SHP77 treated with DMSO at 0.1 percent for 48 hours (cell line): ENCODE results near the gene MGAT4B.

Experiments
- DNase-seq: peaks from one replicate; lab custom pipeline; 2025; lab: John Stamatoyannopoulos, UW

MGAT4B gene

DNA sequence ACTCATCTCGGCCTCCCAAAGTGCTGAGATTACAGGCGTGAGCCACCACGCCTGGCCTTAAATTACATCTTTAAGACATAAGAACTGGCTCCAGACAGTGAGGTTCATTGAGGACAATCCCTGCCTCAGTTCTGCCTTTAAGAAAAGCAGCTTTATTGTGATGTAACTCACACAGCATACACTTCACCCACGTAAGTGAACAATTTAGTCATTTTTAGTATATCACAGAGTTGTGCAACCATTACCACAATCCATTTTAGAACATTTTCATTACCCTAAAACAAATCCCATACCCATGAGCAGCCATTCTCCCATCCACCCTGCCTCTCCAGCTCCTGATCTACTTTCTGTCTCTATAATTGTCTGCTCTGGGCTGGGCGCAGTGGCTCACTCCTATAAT lies 36.9 kb downstream of the MGAT4B start:
- DNase-seq = no peak

DNA sequence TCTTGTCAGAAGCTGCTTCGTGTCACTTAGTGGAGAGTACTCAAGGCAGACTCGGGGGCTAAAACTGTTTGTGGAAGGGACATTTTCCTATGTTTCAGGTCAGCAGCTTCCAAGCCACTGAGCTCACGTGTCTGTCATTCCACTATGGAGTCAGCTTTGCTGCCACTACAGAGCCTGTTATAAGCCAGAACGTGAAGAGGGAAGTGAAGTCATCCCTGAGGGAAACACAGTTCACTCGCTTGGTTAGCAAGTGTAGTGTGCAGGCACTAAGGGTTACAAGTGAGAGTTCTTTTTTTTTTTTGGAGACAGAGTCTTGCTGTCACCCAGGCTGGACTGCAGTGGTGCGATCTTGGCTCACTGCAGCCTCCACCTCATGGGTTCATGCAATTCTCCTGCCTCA lies 37.4 kb downstream of the MGAT4B start:
- DNase-seq = no peak

DNA sequence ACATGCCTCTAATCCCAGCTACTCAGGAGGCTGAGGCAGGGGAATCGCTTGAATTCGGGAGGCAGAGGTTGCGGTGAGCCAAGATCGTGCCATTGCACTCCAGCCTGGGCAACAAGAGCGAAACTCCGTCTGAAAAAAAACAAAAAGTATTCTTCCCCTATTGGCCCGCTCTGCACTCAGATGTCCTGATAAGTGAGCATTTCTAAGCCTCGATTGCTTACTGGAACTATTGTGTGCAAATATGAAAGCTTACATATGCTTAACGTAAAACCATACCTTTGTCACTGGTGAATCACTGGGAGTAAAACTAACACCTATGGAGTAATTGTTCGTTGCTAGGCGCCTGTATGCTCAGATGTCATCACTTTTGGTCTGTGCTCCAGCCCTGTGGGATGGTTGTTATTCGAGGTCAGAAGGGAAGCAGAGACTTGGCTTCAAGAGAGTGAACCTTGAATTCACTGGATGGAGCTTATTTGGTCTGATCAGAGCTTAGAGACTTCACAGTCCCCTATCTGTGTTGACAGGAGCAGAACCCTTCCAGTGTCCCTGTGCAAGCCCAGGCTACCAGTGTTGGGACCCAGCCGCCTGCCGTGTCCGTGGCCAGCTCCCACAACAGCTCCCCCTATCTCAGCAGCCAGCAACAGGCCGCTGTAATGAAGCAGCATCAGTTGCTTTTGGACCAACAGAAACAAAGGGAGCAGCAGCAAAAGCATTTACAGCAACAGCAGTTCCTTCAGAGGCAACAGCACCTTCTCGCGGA lies 38.2 kb downstream of the MGAT4B start:
- no peak for DNase-seq

DNA sequence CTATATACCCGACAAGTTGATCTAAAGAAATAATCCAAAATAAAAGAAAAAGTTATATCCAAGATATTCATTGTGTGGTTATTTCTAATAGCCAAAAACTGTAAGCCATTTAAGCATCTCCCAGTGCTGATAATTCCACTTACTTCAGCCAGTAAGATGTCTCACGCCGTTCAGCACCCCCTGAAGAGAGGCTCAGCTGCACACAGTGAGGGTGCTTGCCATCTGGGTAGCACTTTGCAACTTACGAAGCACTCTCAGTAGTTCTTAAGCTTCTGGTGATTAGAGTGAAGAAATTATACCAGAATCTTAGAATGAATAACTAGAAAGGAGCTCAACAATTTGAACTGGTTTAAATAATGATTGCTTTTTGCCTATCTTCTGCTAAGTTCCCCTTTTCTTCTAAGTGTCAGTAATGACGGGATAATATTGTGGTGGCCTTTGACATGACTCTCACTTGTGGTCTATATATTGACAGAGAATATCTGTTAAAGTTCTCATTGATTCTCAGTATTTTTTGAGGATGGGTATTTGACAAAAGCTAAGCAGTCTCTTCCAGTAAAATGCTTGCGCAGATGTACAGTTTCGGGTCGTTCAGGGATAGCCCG lies 39.1 kb downstream of the MGAT4B start:
- DNase-seq = no peak

DNA sequence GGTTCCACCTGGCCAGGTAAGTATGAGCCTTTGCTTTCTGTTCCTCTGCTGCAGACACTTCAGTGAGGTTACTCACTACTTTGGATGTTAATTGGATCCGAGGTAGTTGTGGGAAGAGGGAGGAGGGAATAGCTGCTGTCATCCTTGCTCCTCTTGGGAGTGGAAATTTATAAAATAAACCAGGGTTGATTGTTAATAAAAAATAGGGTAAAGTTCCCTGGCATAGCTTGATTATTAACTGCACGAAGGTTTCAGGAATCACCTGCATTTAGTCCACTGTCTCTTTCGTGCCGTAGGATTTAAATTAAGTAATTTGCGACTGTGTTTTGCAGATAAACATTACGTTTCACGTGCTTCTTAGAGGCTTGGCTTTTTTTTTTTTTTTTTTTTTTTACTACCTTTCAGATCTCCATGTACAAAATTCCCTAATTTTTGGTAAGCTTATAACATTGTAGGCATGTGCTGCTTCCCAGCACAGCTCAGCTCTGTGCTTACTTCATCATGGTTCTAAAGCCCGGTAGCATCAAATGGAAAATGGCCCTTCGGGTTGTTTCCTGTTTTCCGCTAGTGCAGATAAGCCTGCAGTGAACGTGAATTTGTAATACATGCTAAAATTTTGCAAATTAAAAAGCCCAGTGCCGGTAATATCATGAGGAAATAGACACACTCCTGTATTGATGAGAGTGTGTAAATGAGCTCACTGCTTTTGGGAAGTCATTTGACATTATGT lies 39.8 kb downstream of the MGAT4B start:
- DNase-seq = no peak

DNA sequence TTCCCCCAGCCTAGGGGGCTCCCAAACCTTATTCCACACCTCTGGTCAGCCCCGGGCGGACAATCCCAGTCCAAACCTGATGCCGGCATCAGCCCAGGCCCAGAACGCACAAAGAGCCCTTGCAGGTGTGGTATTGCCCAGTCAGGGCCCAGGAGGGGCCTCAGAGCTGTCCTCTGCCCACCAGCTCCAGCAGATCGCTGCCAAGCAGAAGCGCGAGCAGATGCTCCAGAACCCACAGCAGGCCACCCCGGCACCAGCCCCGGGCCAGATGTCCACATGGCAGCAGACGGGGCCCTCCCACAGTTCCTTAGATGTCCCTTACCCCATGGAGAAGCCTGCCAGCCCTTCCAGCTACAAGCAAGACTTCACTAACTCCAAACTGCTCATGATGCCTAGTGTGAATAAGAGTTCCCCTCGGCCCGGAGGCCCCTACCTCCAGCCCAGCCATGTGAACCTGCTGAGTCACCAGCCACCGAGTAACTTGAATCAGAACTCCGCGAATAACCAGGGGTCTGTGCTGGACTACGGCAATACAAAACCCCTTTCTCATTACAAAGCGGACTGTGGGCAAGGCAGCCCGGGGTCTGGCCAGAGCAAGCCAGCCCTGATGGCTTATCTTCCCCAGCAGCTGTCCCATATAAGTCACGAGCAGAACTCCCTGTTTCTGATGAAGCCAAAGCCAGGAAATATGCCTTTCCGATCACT lies 40.5 kb downstream of the MGAT4B start:
- no peak for DNase-seq

DNA sequence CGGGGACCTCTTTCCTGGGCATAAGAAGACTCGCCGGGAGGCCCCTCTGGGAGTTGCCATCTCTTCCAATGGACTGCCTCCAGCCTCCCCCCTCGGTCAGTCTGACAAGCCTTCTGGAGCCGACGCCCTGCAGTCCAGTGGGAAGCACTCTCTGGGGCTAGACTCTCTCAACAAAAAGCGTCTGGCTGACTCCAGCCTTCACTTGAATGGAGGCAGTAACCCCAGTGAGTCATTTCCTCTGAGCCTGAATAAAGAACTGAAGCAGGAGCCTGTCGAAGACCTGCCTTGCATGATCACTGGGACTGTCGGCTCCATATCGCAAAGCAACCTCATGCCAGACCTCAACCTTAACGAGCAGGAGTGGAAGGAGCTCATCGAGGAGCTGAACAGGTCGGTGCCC lies 41.3 kb downstream of the MGAT4B start:
- no peak for DNase-seq

DNA sequence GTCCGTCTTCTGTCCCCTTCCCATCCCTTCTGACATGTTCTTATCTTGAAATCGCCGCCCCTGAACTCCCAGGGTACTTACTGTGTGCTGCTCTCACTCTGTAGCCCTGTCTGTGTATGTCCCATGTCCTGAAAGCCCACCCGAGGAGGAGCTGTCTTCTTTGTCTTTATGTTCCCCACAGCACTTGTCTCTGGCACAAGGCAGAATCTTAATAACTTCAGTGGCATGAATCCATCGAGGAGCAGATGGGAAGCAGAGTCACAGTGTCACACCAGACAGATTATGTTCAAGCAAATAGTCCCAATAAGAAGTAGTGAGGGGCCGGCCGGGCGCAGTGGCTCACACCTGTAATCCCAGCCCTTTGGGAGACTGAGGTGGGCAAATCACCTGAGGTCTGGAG lies 42.6 kb downstream of the MGAT4B start:
- no peak for DNase-seq

DNA sequence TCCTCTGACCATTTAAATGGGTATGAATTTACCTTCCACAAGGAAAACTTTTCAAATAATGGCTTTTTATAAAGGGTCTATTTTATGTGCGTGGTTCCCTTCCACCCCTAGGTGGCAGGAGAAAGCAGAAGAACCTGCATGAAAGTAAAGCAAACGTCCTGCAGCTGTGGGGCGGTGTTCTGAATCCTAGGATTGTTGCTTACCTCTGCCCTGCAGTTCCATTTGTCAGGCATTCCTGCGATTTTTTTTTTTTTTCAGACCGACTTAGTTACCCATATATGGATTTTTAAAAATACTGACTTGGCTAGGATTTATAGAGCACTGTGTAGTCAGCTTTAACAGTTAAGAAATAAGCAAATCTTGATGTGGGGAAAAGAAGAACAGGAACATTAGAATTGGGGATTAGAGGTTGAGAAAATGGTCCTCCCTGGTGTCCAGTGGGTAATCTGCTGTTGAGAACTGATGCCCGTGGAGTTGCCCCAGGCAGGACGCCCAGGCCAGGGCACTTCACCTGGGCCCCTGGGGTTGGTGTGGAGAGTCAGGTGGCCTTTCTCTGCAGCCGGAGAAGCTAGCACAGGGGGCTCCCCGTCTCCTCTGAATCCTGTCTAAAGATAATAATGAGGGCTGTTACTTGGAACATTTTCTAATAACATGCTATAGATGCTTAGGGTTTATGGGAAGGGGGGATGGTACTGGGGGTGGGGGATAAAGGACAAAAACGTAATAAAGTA lies 43.3 kb downstream of the MGAT4B start:
- DNase-seq = peak; percentile 41

DNA sequence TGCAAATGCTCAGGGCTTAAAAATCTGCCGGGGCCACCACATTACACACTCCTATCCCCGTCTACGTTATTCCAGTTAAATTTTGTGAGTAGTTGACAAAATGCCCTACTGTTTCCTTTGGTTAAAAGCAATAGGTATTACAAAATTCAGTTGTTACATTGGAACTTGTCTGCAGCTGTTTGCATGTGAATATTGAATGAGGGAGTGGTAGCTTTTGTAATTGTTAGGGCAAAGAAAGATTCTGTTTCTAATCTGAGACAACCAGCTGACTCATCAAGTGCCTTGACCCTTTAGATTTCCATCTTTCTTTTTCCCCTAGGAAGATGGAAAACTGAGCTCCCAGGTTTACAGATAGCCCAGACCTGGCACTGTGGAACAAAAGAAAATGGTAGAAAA lies 43.9 kb downstream of the MGAT4B start:
- DNase-seq = no peak

DNA sequence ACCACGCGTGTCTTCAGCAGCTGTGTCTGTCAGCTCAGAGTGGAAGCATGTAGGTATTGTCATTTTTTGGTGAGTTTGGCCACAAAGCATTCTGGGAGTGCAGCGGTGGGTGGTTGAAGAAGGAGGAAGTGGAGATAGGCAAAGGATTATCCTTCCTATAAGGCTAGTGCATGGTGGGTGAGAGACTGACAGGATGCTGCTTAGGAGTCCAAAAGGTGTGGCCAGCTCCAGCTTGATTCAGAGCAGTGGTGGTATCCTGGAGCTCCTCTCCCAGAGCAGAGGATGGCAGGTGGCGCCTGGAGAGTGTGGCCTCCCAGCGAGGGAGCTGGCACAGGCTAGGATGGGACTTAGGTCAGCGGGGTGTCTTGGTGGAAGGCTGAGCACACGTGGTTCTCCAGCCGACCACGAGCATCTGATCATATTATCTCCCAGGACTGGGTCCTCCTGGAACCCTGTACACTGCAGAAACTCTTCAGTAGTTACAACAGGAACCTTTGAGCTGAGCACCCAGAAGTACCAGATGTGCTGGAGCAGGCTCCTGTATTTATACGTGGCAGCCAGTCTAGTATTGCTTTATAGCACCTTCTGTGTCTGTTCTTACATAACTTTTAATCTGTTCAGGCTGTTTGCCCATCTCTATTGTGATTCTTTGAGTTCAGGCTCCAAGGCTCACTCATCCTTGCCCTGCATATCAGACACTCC lies 44.4 kb downstream of the MGAT4B start:
- DNase-seq = no peak

DNA sequence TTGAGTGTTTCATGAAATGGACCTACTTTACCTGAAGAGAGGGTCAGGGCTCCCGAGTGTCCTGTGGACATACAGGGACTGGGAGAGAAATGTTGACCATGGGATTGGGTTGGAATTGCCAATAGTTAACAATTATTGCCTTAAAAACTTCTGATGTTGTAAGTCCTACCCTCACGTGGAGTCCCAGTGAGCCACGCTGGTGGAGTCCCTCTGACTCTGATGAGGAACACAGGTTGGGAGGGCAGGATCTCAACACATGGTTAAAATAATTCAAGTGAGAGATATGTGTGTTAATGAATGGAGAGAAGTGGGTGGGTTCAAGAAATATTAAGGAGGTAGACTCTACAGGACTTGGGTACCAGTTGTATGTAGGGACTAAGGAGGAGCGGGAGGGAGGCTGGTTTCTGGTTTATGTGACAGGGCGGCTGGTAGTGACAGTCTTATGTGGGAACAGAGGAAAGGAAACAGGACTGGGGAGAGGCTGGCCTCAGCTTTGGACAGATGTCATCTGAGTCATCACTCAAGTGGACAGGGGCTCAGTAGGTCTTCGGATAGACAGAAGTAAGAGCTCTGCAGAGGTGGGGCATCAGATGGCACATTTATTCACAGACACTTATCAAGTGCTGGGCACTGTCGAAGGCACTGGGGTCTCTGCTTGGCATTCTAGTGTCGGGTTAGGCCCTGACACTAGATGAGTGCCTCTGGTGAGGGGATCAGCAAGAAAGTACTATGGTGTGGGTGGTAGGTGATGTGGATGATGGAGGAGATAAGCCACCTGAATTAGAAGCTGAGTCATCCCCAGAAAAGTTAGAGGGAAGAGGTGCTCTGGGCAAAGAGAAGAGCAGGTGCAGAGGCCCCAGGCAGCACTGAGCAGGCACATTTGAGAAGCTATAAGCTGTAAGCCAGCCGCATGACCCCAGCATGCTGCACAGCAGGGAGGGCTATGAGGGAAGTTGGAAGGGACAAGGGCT lies 46.8 kb downstream of the MGAT4B start:
- DNase-seq = no peak

DNA sequence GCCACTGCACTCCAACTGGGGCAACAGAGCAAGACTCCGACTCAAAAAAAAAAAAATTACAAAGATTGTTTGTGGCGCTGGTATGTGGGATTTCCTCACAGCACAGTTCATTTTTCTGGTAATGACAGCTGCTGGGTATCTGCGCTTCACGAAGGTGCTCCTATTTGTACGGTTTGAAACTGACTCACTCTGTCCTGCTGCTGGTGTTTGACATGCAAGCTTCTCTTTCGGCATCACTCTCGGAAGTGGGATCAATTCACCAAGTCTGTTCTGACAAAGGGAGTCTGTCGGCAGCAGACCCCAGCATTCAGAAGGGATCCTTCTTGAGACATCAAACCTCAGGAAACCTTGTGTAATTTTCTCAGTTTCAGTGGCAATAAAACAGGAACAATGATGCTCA lies 47.7 kb downstream of the MGAT4B start:
- DNase-seq = no peak

DNA sequence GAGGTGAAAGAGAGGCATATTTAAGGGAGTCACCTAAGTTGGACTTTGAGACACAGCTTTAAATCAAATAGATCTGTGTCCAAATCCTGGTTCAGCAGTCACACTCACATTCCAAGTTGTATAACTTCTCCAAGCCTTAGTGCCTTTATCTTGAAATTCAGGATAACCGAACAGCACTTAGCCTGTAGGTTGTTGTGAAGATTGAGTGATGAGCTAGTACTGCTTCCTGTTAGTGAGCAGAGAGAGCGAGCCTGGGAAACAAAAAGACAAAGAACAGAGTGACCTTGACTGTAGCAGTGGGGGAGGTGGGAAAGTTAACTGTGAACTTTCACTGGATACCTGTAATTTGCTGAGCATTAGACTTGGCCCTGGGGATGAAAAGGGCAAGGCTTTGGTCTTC lies 51.6 kb downstream of the MGAT4B start:
- no peak for DNase-seq

DNA sequence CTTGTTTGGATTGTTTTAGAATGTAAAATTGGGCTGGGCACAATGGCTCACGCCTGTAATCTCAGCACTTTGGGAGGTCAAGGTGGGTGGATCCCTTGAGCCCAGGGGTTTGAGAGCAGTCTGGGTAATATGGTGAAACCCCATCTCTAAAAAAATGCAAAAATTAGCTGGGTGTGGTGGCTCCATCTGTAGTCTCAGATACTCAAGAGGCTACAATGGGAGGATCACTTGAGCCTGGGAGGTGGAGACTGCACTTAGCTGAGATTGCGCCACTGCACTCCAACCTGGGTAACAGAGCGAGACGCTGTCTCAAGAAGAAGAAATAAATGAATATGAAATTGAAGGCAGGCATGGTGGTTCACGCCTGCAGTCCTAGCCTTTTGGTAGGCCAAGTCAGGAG lies 52.7 kb downstream of the MGAT4B start:
- no peak for DNase-seq

DNA sequence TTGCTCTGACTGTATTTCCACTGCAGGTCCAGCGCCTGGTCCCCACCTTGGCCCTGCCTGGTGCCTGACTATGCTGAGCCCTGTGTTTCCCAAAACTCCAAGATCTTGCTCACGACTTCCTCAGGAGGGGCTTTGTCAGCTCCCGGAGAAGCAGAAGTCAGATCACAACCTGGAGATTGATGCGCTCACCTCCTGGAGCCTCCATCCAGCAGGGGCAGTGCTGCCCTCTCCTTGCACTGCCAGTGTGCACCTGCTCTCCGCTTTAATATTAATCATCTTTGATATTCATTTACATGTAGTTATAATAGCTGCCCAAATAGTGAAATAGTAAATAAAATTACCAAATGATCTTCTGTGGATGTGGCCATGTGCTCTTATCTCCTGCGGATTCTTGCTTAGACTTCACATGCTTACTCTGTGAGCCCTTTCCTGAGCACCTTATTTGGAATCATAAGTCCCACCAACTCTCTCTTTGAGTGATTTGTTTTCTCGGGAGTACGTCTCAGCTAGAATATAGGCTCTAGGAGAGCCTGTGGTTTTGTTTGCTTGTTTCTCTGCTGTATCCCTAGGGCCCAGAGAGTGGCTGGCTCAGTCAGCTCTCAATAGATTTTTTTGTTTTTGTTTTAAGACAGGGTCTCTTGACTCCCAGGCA lies 56.7 kb downstream of the MGAT4B start:
- DNase-seq = no peak

DNA sequence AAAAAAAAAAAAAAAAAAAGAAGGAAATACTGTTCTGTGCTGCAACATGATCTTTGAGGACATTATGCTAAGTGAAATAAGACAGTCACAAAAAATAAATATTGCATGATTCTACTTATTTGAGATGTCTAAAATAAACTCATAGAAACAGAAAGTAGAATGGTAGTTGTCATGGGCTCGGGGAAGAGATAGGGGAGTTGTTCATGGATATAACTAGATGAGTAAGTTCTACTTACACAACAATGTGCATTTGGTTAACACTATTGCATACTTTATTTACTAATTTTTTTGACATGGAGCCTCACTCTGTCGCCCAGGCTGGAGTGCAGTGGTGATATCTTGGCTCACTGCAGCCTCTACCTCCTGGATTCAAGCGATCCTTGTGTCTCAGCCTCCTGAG lies 58.9 kb downstream of the MGAT4B start:
- no peak for DNase-seq
